GM19372 (cell line): ENCODE measurements around the gene MAPK8IP2.
"Not testable (repeated sequence)": the region's sequence is repeated elsewhere in the genome, so short reads cannot be mapped to it uniquely, and the experiment has no call there.

Source experiments
- ATAC-seq: cut with Tn5 transposase; IDR thresholded peaks from one replicate; pipeline ENCODE4 v1.9.1; 2021; ENCODE audit warnings: mild to moderate bottlenecking, low read depth, moderate library complexity; ENCODE audit not compliant: unreplicated experiment

The MAPK8IP2 gene

DNA sequence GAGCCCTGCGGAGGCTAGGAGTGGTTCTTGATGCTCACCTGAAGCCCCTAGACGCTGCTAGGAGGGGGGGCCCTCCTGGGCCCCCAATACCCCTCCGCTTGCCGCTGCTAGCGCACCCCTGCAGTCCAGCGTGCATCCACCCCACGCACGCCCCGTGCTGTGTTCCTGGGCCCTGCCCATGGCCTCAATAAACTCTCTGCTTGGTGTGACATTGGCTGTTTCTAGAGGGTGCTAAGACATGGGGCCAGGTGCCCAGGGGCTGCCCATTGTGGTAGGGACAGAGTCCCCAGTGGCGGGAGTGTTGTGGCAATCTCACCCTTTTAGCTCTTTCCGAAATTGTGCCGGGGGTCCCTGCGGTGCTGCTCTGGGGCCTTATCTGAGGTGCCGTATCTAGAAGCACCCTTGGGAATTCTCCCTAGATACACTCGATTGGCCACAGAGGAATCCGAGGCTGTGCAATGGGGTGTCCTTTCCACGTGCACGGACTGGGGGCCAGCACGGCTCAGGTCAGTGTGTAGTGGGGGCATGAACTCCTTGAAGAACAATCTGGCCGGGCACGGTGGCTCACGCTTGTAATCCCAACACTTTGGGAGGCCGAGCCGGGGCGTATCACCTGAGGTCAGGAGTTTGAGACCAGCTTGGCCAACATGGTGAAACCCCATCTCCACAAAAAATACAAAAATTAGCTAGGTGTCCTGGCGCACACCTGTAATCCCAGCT is 10.9 kb downstream of the MAPK8IP2 start:
- no peak for ATAC-seq

DNA sequence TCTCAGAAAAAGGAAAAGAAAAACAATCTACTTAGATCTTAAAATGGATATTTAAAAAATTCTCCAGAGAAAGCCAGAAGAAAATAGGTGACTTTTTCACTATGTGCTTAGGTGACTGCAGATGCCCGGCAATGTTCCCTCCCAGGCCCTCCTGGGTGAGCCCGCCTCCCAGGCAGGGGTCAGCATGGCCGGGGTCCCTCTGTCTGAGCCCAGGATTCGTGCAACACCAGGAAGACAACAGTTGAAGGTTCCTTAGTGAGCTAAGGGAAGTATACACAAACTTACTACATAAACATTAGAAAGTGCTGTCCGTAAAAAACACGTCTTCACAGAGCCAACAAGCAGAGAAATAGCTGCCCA is 11.6 kb downstream of the MAPK8IP2 start:
- no peak for ATAC-seq

DNA sequence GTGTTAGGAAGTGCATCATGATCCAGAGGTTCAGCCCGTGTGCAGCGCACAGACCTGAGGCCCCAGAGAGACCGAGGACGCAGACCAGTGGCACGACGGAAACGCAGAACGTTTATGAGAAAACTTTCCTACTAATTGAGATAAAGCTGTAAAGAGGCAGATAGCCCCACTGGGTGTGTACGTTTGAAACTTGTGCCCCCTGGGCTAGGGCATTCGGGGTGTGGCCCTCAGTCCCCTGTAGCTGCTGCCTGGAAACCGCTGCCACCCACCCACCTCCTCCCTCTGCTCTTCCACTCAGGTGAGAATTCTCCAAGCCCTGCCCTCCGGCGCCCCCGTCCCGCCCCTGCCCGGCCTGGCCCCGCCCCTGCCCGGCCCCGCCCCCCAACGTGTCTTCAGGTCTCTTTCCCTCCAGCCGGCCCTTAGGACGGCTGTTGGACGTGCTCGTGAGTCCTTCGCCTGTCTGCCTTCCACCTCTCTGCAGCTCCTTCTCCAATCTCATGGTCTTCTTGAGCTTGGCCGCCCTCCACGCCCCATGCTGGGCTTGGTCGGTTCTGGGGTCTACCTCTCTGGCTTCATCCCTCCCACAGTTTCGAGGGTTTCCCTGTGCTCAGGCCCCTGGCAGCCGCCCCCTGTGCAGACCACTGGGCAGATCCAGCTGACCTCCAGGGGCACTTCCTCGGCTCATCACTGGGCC is 12.1 kb downstream of the MAPK8IP2 start:
- no peak for ATAC-seq

DNA sequence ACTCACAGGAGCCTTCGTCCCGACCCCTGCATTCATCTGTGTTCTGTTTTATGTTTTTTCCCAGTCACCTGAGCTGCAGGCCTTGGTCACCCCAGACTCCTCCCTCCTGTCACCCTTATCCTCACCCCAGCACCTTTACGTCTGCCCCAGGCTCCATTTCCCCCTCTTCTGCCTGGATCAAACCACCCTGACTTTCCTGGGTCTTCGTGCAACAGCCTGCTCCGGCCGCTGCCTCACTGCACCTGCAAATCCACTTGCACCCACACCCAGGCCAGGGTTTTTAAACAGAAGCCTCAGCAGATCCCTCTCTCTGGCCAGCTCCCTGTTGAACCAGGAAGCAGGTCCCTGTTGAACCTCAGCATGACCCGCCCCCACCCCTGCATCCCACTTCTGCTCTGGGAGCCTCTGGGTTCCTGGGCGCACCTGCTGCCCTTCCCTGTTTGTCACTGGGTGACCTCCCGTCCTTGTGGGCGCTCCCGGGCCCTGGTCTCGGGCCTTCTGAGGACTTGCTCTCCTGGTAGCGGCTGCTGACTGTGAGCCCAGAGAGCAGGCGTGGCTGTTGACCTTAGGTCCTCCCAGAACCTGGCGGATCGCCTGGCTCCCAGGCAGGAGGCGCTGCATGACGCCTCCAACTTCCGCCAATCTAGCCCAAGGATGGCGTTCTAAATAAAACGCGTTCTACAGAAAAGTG is 12.8 kb downstream of the MAPK8IP2 start:
- ATAC-seq, result no peak

DNA sequence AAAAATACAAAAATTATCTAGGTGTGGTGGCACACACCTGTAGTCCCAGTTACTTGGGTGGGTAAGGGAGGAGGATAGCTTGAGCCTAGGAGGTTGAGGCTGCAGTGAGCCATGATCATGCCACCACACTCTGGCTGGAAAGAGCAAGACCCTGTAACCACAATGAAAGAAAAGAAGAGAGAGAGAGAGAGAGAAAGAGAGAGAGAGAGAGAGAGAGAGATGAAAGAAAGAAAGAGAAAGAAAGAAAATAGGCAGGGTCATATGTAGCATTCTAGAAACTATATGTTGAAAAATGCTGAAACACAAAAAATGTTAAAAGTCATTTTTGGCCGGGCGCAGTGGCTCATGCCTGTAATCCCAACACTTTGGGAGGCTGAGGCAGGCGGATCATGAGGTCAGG is 13.7 kb downstream of the MAPK8IP2 start:
- ATAC-seq, result not testable (repeated sequence)

DNA sequence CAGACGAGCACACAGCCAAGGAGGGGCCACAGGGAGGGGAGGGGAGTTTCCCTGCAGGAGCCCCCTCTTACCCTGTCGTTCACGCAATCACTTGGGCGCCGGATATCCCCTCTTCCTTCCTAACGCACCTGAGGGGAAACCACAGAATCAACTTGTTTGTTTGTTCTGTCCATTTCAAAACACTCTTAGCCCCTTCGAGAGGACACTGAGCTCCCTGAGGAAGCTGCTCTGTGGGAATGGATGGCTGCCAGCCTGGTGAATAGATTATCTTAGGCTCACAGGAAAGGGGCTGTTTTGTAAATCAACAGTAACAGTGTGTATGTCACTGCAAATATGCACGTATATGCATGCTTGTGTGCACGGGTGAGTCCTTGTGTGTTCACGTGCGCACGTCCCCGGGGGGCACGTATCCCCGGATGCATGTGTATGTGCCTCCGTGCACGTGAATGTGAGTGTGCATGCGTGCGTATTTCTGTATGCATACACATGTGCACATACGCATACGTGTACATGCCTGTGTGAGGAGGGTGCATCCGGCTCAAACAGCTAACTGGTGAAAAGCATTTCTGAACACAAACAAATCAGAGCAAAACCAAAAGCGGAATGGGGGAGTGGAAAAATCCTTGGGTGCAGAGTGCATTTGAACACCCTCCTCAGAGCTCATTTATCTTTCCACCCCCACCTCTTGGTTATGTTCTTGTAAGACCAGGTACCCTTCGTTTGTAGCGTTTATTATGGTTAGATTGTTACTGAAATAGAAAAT is 20.2 kb downstream of the MAPK8IP2 start:
- ATAC-seq, result no peak

DNA sequence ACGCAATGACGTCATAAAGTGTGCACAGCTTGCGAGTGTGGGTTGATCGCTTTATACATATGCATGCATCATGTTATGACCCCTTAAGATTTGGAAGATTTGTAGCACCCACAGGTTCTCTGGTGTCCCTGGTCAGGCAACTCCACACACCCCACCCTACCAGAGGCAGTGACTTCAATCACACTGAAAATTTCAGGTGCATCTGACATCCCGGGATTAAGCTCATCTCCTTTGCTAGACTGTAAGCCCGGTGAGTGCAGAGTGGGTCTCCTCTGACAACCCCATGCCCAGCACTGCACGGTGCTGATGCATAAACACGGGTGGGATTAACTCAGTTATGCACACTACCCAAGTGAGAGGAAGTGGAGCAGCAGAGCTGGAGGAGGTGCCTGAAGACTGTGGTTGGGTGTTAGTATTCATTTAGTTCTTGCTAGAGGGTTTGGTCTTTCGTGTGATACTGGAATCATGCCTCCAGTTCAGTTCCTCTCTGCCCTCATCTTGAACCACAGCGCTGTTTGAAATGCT is 20.8 kb downstream of the MAPK8IP2 start:
- no peak for ATAC-seq

DNA sequence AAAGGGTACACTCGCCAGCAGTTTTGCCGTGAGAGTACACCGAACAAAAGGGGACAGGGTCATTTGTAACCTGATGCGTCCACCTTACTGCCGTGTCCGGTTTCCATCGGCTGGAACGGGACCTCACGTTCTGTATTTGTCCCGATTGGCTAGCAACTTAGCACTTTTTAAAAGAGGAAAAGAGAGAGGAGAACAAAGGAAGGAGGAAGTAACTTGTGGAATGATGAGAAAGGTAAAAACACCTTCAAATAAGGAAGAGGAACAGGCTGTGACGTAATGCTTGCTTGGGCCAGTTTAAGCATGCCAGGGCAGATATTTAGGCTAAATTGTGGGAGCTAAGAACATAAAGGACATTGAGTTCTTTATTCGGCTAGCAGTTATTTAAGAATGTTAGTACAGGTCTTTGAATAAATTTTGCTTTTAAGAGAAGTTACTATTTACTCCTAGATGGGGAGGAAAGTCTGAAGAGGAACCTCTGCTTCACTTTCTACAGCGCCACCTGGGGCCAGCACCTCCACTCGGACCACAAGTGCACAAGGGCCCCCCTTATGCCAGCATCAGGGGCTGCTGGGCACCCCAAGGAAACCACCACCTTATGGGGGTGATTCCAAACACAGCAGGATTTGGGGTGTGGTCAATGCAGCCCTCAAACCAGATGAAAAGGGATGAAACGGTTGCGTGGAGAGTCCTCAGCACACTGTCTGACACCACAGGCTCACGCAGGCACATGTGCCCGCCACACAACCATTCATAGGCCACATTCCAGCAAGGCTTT is 21.5 kb downstream of the MAPK8IP2 start:
- no peak for ATAC-seq

DNA sequence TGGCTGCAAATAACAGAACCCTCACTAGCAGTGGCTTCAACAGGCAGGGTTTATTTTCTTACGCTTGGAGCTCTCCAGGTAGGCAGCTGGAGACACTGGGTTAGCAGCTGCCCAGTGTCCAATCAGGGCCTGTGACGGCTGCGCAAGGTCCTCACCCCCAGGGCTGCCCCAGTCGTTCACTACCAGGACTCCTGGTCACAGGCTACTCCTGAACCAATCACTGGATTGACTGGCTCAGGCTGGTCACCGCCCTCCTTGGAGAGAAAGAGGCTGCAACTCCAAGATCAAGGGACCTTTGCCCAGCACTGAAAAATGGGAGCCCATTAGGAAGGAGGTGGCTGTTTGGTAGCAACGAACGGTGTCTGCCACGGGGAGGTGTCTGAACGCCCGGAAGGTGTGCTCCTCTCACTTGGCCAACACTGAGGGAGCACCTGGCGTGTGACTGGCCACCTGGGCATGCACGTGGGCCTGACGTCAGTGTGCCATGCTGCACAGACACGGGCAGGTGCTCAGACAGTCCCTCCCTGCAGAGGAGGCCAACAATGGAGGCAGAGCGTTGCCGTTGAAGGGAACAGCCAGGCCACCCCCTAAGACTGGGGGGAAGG is 22.2 kb downstream of the MAPK8IP2 start:
- no peak for ATAC-seq

DNA sequence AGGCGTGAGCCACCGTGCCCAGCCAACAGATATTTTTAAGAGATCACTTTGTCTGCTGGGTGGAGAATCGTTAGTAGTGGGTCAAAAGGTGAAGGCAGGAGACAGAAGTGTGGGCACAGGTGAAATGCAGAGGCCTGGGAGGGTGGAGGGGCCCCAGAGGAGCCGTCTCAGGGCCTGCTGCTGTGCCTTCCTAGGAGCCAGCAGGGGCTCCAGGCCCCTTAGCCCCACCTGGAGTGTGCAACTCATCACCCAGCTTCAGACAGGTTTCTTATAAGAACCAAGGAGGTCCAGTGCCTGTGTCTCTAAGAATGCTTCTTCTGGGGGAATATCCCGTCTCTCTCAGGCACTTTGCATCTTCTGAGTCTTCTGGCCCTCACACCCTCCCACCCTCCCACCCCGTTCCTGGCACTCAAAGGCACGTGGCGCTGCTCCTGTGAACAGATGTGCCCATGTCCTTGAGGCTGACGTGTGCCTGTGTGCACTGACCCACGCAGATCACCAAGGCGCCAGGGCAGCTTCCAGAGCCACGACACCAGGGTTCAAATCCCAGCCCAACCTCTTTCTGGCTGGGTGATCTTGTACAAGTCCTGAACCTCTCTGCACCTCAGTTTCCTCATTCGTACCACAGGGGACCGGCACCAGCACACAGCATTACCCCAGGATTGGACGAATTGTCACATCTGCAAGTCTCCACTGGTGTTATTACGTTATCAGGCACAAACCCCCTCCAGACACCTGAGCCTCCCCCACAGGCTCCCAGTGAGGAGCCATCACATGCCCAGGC is 23.9 kb downstream of the MAPK8IP2 start:
- no peak for ATAC-seq

DNA sequence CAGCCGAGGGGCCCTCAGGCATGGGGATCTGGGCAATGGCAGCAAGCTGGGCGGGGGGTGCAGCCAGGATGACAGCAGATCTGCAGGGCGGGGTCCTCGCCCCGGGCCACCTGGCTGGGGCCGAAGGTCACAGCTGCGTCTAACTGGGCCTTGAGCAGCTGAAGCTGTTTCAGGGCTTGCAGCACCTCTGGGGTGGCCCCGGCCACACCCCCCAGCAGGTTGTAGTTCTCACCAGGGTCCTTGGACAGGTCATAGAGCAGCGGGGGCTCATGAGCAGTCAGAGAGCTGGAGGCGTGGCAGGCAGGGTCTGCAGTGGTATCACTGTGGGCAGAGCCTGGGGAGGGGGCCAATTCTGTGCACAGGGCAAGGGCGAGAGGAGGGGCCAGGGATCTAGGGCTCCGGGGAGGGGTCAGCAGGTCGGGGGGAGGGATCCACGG is 24.6 kb downstream of the MAPK8IP2 start:
- ATAC-seq, result no peak

DNA sequence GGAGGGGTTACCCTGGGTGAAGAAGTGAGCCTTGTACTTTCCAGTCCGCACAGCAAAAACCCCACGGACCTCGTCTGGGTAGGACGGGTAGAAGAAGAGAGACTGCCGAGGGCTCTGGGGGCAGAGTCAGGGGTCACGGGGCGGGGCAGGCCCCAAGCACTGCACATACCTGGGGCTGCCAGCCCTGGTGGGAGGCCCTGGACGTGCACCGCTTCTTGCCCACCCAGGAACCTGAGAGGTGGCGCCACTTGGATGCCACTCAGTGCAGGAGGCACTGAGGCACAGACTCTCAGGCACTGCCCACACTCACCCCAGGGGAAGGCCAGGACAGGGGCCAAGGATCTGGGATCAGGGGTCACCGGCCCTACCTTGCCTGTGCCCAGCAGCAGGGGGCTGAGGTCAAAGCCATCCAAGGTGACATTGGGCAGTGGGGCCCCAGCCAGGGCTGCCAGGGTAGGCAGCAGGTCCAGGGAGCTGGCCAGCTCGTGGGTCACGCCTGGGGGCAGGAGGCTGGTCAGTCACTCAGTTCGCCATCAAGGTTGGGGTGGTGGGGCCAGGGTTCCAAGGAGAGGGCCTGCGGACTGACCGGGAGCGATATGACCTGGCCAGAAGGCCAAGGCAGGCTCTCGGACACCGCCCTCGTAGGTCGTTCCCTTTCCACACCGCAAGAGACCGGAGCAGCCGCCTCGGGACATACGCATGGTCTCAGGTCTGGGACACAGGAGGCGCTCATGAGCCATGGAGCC is 25.1 kb downstream of the MAPK8IP2 start:
- ATAC-seq, result no peak

DNA sequence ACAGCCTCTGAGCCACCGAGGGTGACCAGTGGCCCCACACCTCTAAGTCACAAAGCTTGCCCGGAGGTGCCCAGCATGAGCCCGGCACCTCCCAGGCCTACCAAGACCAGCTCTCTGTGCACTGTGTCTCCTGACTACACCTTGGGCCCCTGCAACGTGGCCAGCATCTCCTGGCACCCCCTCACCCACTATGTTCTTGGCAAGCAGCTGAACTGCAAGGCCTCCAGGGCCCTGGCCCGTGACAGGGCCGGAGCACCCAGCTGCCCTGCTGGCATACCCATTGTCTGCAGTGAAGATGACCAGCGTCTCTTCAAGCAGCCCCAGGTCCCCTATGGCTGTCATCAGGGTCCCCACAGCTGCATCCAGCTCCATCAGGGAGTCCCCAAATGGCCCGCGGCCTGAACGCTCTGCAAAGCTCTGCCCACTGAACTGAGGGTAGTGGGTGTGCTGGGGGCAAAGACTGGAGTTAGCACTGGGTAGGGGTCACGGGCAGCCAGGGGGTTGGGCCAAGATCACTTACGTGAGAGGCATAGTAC is 25.8 kb downstream of the MAPK8IP2 start:
- ATAC-seq, result no peak

DNA sequence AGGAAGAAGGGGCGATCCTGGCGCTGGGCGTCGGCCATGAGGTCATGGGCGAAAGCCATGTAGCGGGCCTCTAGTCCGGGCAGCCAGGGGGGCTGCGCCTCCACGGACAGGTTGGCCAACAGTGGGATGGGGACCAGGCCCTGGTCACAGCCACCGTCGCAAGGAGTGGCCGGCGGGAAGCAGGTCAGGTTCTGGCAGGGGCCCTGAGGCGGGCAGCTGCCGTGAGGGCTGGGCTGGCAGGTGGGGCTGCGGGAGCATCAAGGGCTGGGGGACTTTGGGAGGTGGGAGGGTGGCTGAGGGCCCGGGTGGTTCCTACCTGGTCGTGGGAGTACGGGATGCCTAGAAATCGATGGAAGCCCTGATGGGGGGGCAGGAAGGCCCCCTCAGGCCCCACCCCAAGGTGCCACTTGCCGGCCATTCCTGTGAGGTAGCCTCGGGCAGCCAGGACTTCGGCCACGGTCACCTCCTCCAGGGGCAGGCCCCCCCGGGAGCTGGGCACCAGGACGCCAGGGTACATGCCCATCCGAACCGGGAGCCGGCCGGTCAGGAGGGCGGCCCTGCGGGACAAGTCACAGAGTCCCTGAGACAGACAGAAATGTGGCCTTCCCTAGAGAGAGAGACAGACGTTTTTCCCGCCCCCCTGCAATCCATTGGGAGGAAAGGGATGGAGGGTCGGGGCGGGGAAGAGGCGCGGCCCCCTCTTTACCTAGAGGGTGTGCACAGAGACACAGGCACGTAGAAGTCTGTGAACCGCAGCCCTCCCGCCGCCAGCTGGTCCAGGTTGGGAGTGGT is 26.5 kb downstream of the MAPK8IP2 start:
- no peak for ATAC-seq

DNA sequence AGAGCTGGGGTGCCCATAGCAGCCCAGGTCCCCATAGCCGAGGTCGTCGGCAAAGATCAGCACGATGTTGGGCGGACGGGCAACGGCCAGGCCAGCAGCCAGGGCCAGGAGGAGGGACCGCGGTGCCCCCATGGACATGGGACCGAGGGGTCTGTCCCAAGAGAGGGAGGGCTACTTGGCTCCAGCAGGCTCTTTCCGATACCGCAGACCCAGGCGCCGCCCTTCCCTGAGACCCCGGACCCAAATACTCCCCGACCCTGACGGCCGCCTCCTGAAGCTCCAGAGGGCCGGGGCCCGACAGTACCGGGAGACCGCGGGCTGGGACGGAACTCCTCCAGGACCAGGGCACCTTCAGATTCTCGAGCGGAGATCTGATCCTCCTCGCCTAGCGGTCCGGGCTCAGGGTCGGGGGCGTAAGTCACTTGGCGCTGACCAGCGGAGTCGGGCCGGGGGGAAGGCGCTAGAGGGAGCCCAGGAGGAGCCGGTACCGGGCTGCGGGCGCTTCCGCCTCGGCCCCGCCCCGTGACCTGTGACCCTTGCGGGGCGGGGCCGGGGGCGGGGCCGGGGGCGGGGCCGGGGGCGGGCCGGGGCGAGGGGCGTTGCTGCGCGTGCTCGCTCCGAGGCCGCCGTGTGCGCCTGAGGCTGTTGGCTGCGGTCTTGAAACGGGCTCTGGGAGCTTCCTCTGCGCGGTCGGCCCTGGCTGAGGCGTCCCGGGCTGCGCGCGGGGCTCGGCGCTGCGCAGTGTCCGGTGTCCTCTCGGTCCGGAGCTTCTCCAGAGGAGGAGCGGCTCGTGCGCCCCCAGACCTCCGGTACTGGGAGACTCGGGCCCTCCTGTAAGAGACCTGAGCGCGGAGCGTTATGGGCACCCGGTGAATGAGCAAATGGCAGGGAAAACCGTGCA is 27.3 kb downstream of the MAPK8IP2 start, which contains the start of gene ARSA:
TSS of gene ARSA (minus strand) at position 511 of the 901 bp plus-strand sequence. CDS start at position 138, 373 bp downstream.
- ATAC-seq, result peak; percentile 87
